IPS-15b (cell line): ENCODE data around the gene RAB36.

Experiments
- H3K27me3 ChIP-seq: one replicate; pipeline ENCODE4 v1.6.1; 2013; ENCODE audit warnings: low read length; ENCODE audit not compliant: control insufficient read depth, insufficient read depth
- H3K36me3 ChIP-seq: one replicate; pipeline ENCODE4 v1.6.1; 2013; ENCODE audit warnings: low read length; ENCODE audit not compliant: control insufficient read depth, insufficient read depth
- H3K4me1 ChIP-seq: one replicate; pipeline ENCODE4 v1.6.1; 2013; ENCODE audit warnings: mild to moderate bottlenecking, low read length; ENCODE audit not compliant: control insufficient read depth, insufficient read depth
- H3K4me3 ChIP-seq: one replicate; pipeline ENCODE4 v1.5.1; 2013; ENCODE audit warnings: low read depth, low read length
- H3K9ac ChIP-seq: one replicate; pipeline ENCODE4 v1.6.1; 2013; ENCODE audit warnings: low read depth, mild to moderate bottlenecking, low read length
- H3K9me3 ChIP-seq: one replicate; pipeline ENCODE4 v1.6.1; 2013; ENCODE audit warnings: mild to moderate bottlenecking, low read length; ENCODE audit not compliant: control insufficient read depth, insufficient read depth

The RAB36 gene

GRCh38 chr22:23103199-23103954, 41.9 kb upstream of the RAB36 start:
- no peaks in the 10 kb centered on the region for H3K27me3 ChIP-seq
- no peak overlapping the region for H3K9ac ChIP-seq
- no peak overlapping the region for H3K4me3 ChIP-seq
- no peaks in the 10 kb centered on the region for H3K9me3 ChIP-seq
- no peaks in the 10 kb centered on the region for H3K4me1 ChIP-seq
- H3K36me3 ChIP-seq = no peaks in the 10 kb centered on the region

GRCh38 chr22:23104187-23104971, 40.9 kb upstream of the RAB36 start:
- Histone ChIP-seq H3K9me3 (no peaks in the 10 kb centered on the region), H3K4me1 (no peaks in the 10 kb centered on the region), H3K4me3 (no peak overlapping the region), H3K27me3 (no peaks in the 10 kb centered on the region), H3K36me3 (no peaks in the 10 kb centered on the region), H3K9ac (no peak overlapping the region)

DNA sequence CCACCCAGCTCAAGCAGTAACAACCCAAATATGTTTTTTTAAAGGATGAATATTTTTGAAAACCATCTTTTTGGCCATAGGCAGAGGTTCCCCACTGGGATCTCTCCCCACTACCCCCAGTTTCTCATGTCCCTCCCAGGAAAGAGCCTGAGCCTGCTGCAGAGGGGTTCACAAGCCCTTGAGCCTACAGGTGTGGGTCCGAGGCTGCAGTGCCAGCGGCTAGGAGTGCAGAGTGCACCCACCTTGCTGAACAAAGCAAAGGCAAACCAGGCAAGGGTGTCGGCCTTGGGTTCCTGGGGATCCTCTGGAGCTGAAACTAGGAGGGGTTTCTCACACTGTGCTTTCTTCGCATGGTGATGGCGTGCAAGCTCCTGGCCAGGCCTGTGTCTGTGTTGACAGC, 40.0 kb upstream of the RAB36 start:
- H3K4me3 ChIP-seq = no peak overlapping the region
- H3K4me1 ChIP-seq = no peaks in the 10 kb centered on the region
- H3K27me3 ChIP-seq = no peaks in the 10 kb centered on the region
- no peaks in the 10 kb centered on the region for H3K9me3 ChIP-seq
- H3K36me3 ChIP-seq = no peaks in the 10 kb centered on the region
- H3K9ac ChIP-seq = no peak overlapping the region

- no peaks in the 10 kb centered on the region for H3K4me1 ChIP-seq
- H3K4me3 ChIP-seq = no peak overlapping the region
- no peaks in the 10 kb centered on the region for H3K27me3 ChIP-seq
- H3K9me3 ChIP-seq = no peaks in the 10 kb centered on the region
- H3K36me3 ChIP-seq = no peaks in the 10 kb centered on the region
- no peak overlapping the region for H3K9ac ChIP-seq
These were observed 39.4 kb upstream of the RAB36 start for GRCh38 chr22:23105919-23106318.

DNA sequence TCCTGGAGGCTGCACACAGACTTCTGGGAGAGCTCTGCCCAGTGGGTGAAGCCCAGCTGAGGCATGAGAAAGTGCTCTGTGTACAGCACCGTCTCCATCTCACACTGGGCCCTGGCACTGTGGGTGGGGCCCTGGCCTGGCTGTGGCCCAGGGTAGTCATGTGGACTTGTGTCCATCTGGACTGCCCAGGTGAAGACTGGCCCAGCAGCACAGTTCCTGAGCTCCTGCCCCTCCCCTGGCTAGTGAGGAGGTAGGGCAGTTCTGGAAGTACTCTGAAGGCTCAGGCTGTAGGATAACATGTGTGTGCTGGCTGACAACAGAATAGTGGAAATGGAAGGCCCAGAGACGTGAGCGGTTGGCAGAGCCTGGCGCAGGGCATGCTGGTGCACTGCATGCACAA, 38.9 kb upstream of the RAB36 start:
- no peaks in the 10 kb centered on the region for H3K4me1 ChIP-seq
- H3K9me3 ChIP-seq = no peaks in the 10 kb centered on the region
- no peak overlapping the region for H3K4me3 ChIP-seq
- no peak overlapping the region for H3K9ac ChIP-seq
- no peaks in the 10 kb centered on the region for H3K27me3 ChIP-seq
- H3K36me3 ChIP-seq = no peaks in the 10 kb centered on the region

- Histone ChIP-seq H3K27me3 (no peaks in the 10 kb centered on the region), H3K36me3 (no peaks in the 10 kb centered on the region), H3K9ac (no peak overlapping the region), H3K4me1 (no peaks in the 10 kb centered on the region), H3K4me3 (no peak overlapping the region), H3K9me3 (no peaks in the 10 kb centered on the region)
These were observed 38.3 kb upstream of the RAB36 start for GRCh38 chr22:23106906-23107367.

- H3K4me3 ChIP-seq = no peak overlapping the region
- no peaks in the 10 kb centered on the region for H3K4me1 ChIP-seq
- H3K9me3 ChIP-seq = no peaks in the 10 kb centered on the region
- H3K27me3 ChIP-seq = no peaks in the 10 kb centered on the region
- H3K36me3 ChIP-seq = no peaks in the 10 kb centered on the region
- H3K9ac ChIP-seq = no peak overlapping the region
These were observed 37.6 kb upstream of the RAB36 start for GRCh38 chr22:23107487-23108248.

DNA sequence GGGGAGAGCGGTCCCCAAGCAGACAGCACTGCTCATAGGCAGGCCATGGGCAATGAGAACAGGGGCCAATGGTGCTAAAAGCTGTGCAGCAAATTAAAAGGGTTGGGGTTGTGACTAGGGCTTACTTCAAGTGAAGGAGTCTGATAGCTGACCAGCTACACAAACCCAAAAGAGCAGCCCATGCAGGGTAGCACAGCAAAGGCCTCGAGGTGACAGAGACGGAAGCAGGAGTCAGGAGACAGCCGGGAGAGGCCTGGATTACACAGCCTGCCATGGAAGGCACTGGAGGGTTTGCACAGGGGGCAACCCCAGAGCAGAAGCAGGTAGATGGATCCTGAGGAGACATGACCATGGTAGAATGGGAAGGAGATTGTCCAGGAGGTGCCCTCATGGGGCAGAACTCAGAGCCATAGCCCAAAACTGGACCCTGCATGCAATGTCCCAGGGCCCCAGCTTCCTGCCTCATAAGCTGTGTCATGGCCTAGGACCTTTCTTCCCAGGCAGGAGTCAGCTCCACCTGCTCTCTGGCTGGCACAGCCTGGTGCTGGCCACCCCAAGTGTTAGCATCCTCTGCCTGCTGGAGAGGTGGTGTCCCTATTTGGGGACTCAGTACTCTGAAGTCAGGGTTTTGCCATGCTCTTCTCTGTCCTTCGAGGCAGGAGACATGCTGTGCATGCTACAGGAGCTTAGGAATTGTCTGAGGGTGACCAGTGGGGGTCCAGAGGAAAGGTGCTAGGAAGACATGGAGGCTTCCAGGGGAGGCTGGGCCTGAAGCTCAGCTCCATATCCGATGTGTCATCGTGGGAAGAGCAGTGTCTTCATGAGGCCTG, 36.8 kb upstream of the RAB36 start:
- Histone ChIP-seq H3K4me3 (no peak overlapping the region), H3K9ac (no peak overlapping the region), H3K36me3 (no peaks in the 10 kb centered on the region), H3K9me3 (no peaks in the 10 kb centered on the region), H3K4me1 (no peaks in the 10 kb centered on the region), H3K27me3 (no peaks in the 10 kb centered on the region)

DNA sequence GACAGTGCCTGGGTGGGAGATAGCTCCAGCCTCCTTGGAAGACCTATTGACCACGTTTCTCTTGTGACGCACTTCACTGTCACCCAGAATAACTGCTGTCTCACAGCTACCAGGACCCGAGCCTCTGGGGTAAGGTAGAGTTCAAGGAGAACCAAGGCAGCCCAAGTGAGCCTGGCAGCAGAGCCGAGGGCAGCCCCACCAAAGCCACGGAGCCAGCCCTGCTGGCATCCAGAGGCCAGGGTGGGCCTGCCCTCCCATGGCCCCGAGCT, 36.3 kb upstream of the RAB36 start:
- H3K4me1 ChIP-seq = no peaks in the 10 kb centered on the region
- no peak overlapping the region for H3K4me3 ChIP-seq
- no peaks in the 10 kb centered on the region for H3K27me3 ChIP-seq
- no peak overlapping the region for H3K9ac ChIP-seq
- no peaks in the 10 kb centered on the region for H3K9me3 ChIP-seq
- no peaks in the 10 kb centered on the region for H3K36me3 ChIP-seq

- no peaks in the 10 kb centered on the region for H3K36me3 ChIP-seq
These were observed 35.8 kb upstream of the RAB36 start for GRCh38 chr22:23109441-23109978.

More at GRCh38 chr22:23109441-23109978, 35.8 kb upstream of the RAB36 start:
- no peak overlapping the region for H3K9ac ChIP-seq
- no peaks in the 10 kb centered on the region for H3K4me1 ChIP-seq
- no peaks in the 10 kb centered on the region for H3K27me3 ChIP-seq
- H3K9me3 ChIP-seq = no peaks in the 10 kb centered on the region
- no peak overlapping the region for H3K4me3 ChIP-seq
